Testis (tissue), 2 donors: ENCODE data around the gene SUPT3H.

Experiments used
- POLR2A ChIP-seq: fragments of 450-650 bp; IDR thresholded peaks from one replicate; pipeline ENCODE4 v1.6.1; 2017; ENCODE audit warnings: antibody characterized with exemption, mild to moderate bottlenecking, moderate library complexity
- TF ChIP-seq, protein P1 (sequence below), 3 experiments: fragments of 450-650 bp in 2 of 3; fragments of 200-600 bp in 1 of 3; sonication (generic) in 1 of 3; IDR thresholded peaks; one replicate each; pipeline ENCODE4 v1.5.1; 2016 to 2019; ENCODE audit warnings: antibody characterized with exemption in 3 of 3, mild to moderate bottlenecking in 2 of 3, moderate library complexity in 1 of 3

DNA sequence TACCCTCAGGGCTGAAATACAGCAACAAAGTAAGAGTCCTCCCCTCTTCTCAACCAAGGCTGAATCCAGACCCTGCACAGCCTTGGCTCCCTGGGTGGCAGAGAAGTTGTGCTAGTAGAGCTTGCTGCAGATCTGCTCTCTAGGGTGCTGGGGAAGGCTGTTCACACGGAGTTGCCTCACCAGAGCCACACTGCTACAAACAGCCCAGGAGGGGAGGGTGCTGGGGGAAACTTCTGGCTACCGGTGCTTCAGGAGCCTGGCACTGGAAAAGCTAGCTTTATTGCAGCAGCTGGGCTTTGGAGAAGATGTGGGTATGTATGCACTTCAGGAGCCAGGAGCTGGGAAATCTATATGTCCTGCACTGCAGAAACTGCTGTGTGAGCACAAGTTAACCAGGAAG is 37.6 kb upstream of the SUPT3H start:
- TF ChIP-seq, protein P1, sequence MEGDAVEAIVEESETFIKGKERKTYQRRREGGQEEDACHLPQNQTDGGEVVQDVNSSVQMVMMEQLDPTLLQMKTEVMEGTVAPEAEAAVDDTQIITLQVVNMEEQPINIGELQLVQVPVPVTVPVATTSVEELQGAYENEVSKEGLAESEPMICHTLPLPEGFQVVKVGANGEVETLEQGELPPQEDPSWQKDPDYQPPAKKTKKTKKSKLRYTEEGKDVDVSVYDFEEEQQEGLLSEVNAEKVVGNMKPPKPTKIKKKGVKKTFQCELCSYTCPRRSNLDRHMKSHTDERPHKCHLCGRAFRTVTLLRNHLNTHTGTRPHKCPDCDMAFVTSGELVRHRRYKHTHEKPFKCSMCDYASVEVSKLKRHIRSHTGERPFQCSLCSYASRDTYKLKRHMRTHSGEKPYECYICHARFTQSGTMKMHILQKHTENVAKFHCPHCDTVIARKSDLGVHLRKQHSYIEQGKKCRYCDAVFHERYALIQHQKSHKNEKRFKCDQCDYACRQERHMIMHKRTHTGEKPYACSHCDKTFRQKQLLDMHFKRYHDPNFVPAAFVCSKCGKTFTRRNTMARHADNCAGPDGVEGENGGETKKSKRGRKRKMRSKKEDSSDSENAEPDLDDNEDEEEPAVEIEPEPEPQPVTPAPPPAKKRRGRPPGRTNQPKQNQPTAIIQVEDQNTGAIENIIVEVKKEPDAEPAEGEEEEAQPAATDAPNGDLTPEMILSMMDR (IDR thresholded peaks at IDR 0.05) = no peak
- no peak for TF ChIP-seq POLR2A
